ENCODE measurements around the gene LILRA2. TPM values are rescaled to one million over a fixed set of nuclear protein-coding genes. Genes with fewer than 3 reads are reported as not detected.

LILRA2 gene
- total RNA-seq (2016; rRNA removed; fragmentation: Illumina TruSeq; extraction: Trizol) (not detected in 2 replicates), polyA plus RNA-seq (2011; rRNA removed) (0.53 and 1.1 TPM in 2 replicates), polyA minus RNA-seq (2011; rRNA and poly(A)+ RNA removed; ENCODE audit: low replicate concordance) (1.1 TPM in 1 of 2 replicates, not detected in the other), Bru-seq, nascent RNA (not detected), BruChase-seq, experiment 1, labeled RNA remaining after a 6-hour chase (not detected), BruChase-seq, experiment 2, labeled RNA remaining after a 2-hour chase (not detected)
- total RNA-seq (2016; cell fraction: cytosol; rRNA removed; fragmentation: Illumina TruSeq; extraction: Trizol; ENCODE audit: low read depth): not detected in 2 replicates
- not detected in 2 replicates for total RNA-seq (2016; cell fraction: insoluble cytoplasmic fraction; rRNA removed; fragmentation: Illumina TruSeq; extraction: Trizol)
- not detected in 2 replicates for total RNA-seq (2016; cell fraction: membrane; rRNA removed; fragmentation: Illumina TruSeq; extraction: Trizol)
- total RNA-seq (2016; cell fraction: nucleus; rRNA removed; fragmentation: Illumina TruSeq; extraction: Trizol): not detected in 2 replicates
- polyA plus RNA-seq (2011; cell fraction: cytosol; rRNA removed): 0.67 and 0.75 TPM in 2 replicates
- polyA plus RNA-seq (2011; cell fraction: nucleus; rRNA removed): 0.23 and 0.31 TPM in 2 replicates
- polyA plus RNA-seq (2012): 0.07 TPM in 1 of 2 replicates, not detected in the other
- not detected in 2 replicates for polyA plus RNA-seq (2016; cell fraction: cytosol; fragmentation: Illumina TruSeq; extraction: Trizol; ENCODE audit: low read depth)
- not detected in 2 replicates for polyA plus RNA-seq (2016; cell fraction: insoluble cytoplasmic fraction; fragmentation: Illumina TruSeq; extraction: Trizol; ENCODE audit: low read depth)
- not detected in 2 replicates for polyA plus RNA-seq (2016; cell fraction: membrane; fragmentation: Illumina TruSeq; extraction: Trizol; ENCODE audit: low read depth)
- not detected in 2 replicates for polyA plus RNA-seq (2016; cell fraction: nucleus; fragmentation: Illumina TruSeq; extraction: Trizol; ENCODE audit: insufficient read depth, low read depth)
- 0.70 TPM in 1 of 2 replicates, not detected in the other for polyA minus RNA-seq (2011; cell fraction: cytosol; rRNA and poly(A)+ RNA removed)
- polyA minus RNA-seq (2011; cell fraction: nucleus; rRNA and poly(A)+ RNA removed): not detected in 2 replicates
- long read RNA-seq, experiment 1: 0 reads
- long read RNA-seq, experiment 2, full-length matches to known transcripts: 1 of 2 reads
- long read RNA-seq, experiment 2, partial matches to known transcripts: 0 of 2 reads
- long read RNA-seq, experiment 2, other reads (novel, unspliced or antisense): 1 of 2 reads

DNA sequence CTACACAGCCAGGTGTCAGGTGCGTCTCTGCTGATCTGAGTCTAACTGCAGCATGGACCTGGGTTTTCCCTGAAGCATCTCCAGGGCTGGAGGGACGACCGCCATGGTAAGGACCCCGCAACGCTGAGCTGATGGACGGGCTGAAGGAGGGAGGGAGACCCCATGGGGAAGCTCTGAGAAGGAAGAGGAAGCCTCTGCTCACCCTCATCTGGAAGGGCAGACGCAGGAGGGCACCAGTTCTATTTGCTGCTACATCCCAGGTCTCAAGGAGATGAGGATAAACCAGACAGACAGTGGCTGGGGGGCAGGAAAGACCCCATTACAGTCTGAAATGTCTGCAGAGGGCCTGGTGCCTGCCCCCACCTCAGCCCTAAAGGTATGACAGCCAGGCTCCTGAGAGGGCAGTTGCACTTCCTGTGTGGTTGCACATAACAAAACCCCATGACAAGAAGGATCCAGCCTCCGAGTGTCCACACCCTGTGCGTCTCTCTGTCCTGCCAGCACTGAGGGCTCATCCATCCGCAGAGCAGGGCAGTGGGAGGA is at the start of gene LILRA2:
TSS of gene LILRA2 (plus strand) at position 461 of the 543 bp plus-strand sequence. CDS start 89 bp downstream, outside the sequence.
- no peak for DNase-seq (ENCODE audit: low spot score)
- Histone ChIP-seq H3K9me3 (ENCODE audit: low read length) (no peaks in the 10 kb centered on the region), H3K79me2 (ENCODE audit: insufficient read depth, low read length) (no peaks in the 10 kb centered on the region), H3K27ac (ENCODE audit: extremely low read length, insufficient read depth, low read length) (no peak within 1 kb of the TSS), H3K36me3 (replicated peaks in 1 of 2; ENCODE audit: control insufficient read depth in 1 of 2, insufficient read depth in 2 of 2, low read length in 2 of 2) (no peaks in the 10 kb centered on the region), H3K9ac (ENCODE audit: insufficient read depth, low read depth, low read length) (no peak within 1 kb of the TSS), H2AFZ (ENCODE audit: low read length) (no peak within 1 kb of the TSS), H4K20me1 (ENCODE audit: insufficient read depth, low read length) (no peaks in the 10 kb centered on the region), H3K4me2 (ENCODE audit: low read depth, low read length) (no peak within 1 kb of the TSS), H3K27me3 (ENCODE audit: control insufficient read depth in 1 of 2, insufficient read depth in 2 of 2, low read length in 2 of 2) (peaks cover 0 to 1% of the 10 kb centered on the region in 2 experiments; a peak in 2 of 5 replicates), H3K4me1 (ENCODE audit: insufficient read depth, low read length) (no peaks in the 10 kb centered on the region), H3K4me3 (replicated peaks in 1 of 3; ENCODE audit: insufficient read depth in 1 of 3, low read depth in 2 of 3, low read length in 3 of 3) (no peak within 1 kb of the TSS)
- POLR2A ChIA-PET: no interaction called here
- no peak for FAIRE-seq
- no TSS peak for BruUV-seq (replicated peaks)
- TF ChIP-seq PAWR (CRISPR knock-in tag; IDR thresholded peaks at IDR 0.05; ENCODE audit: borderline replicate concordance) (no peak), SNRNP70 (IDR thresholded peaks at IDR 0.05; ENCODE audit: low read depth, low read length) (no peak), FOXK1 (CRISPR knock-in tag; IDR thresholded peaks at IDR 0.05; ENCODE audit: borderline replicate concordance, low read depth) (no peak), MEIS1 (CRISPR knock-in tag; IDR thresholded peaks at IDR 0.05; ENCODE audit: borderline replicate concordance) (no peak), SUZ12 (IDR thresholded peaks at IDR 0.05; ENCODE audit: low read depth, low read length) (no peak), TCF7 (IDR thresholded peaks at IDR 0.05; ENCODE audit: low read depth) (no peak), HNRNPH1 (optimal IDR thresholded peaks at IDR 0.05; ENCODE audit: low read depth, low read length) (no peak), XBP1 (CRISPR knock-in tag; IDR thresholded peaks at IDR 0.05) (no peak), SPEN (CRISPR knock-in tag; IDR thresholded peaks at IDR 0.05; ENCODE audit: low read depth) (no peak), ZNF749 (CRISPR knock-in tag; IDR thresholded peaks at IDR 0.05; ENCODE audit: borderline replicate concordance) (no peak), KDM5A (IDR thresholded peaks at IDR 0.05; ENCODE audit: borderline replicate concordance, low read length) (no peak), POLR2AphosphoS2 (IDR thresholded peaks at IDR 0.05; ENCODE audit: low read depth, low read length) (no peak)
- TF ChIP-seq, protein P1, sequence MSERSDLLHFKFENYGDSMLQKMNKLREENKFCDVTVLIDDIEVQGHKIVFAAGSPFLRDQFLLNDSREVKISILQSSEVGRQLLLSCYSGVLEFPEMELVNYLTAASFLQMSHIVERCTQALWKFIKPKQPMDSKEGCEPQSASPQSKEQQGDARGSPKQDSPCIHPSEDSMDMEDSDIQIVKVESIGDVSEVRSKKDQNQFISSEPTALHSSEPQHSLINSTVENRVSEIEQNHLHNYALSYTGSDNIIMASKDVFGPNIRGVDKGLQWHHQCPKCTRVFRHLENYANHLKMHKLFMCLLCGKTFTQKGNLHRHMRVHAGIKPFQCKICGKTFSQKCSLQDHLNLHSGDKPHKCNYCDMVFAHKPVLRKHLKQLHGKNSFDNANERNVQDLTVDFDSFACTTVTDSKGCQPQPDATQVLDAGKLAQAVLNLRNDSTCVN (CRISPR knock-in tag; IDR thresholded peaks at IDR 0.05; ENCODE audit: borderline replicate concordance): no peak
- no peak for ATAC-seq
- CTCF ChIA-PET (ENCODE audit: low intra/inter-chr PET ratio, low total read pairs): no interaction called here
- intact Hi-C loops (cut with micrococcal nuclease; ENCODE audit: unreplicated experiment) (no loop called here), in situ Hi-C loops (cut with HindIII; ENCODE audit: extremely low pct_ligation_motif_present, low pct_unique_long_range_greater_than_20kb) (no loop called here)
- 23% methylated on average over 5 of the region's 10 CpGs for WGBS (ENCODE audit: low lambda C conversion rate)
